GM23338 (cell line): ENCODE results near the gene SMIM41. TPM values are rescaled to one million over a fixed set of nuclear protein-coding genes. Genes with fewer than 3 reads are reported as not detected.

ENCODE experiments used
- ATAC-seq: fragments of 200-7000 bp; cut with Tn5 transposase; 3 replicates; pipeline ENCODE4 v1.9.1; 2020
- DNase-seq: peaks from one replicate; pipeline ENCODE4 v3.0.0-alpha.2; 2015; ENCODE audit warnings: low spot score
- H2AFZ ChIP-seq: fragments of 200-600 bp; sonication (generic); 2 replicates; pipeline ENCODE4 v1.8.0; 2016; ENCODE audit warnings: antibody characterized with exemption, mild to moderate bottlenecking, moderate library complexity
- H3F3A ChIP-seq: fragments of 200-600 bp; sonication (generic); replicated peaks from 2 replicates; pipeline ENCODE4 v1.8.0; 2017; ENCODE audit warnings: antibody characterized with exemption, mixed run types, low read depth
- H3K27ac ChIP-seq: fragments of 200-600 bp; sonication (generic); 2 replicates; pipeline ENCODE4 v1.6.1; 2016; ENCODE audit warnings: low read depth
- H3K27me3 ChIP-seq: fragments of 200-600 bp; sonication (generic); 2 replicates; pipeline ENCODE4 v1.8.0; 2016; ENCODE audit warnings: mild to moderate bottlenecking, mixed run types, moderate library complexity; ENCODE audit not compliant: insufficient read depth
- H3K36me3 ChIP-seq: fragments of 200-600 bp; sonication (generic); 2 replicates; pipeline ENCODE4 v1.8.0; 2016; ENCODE audit warnings: mild to moderate bottlenecking; ENCODE audit not compliant: insufficient read depth
- H3K4me1 ChIP-seq: fragments of 200-600 bp; sonication (generic); 2 replicates; pipeline ENCODE4 v1.8.0; 2016; ENCODE audit warnings: mild to moderate bottlenecking, moderate library complexity; ENCODE audit not compliant: insufficient read depth
- H3K4me2 ChIP-seq: fragments of 200-600 bp; sonication (generic); 2 replicates; pipeline ENCODE4 v1.7.1; 2017; ENCODE audit warnings: mixed run types
- H3K4me3 ChIP-seq: fragments of 200-600 bp; sonication (generic); 2 replicates; pipeline ENCODE4 v1.6.1; 2016; ENCODE audit warnings: mixed run types
- H3K79me2 ChIP-seq: fragments of 200-600 bp; sonication (generic); replicated peaks from 2 replicates; pipeline ENCODE4 v1.8.0; 2017; ENCODE audit warnings: mild to moderate bottlenecking; ENCODE audit not compliant: insufficient read depth
- H3K9me2 ChIP-seq: fragments of 200-600 bp; sonication (generic); 2 replicates; pipeline ENCODE4 v1.8.0; 2017; ENCODE audit not compliant: insufficient read depth
- H4K20me1 ChIP-seq: fragments of 200-600 bp; sonication (generic); replicated peaks from 2 replicates; pipeline ENCODE4 v1.8.0; 2017; ENCODE audit warnings: mild to moderate bottlenecking; ENCODE audit not compliant: insufficient read depth
- H3K27ac Mint-ChIP-seq: 2 replicates; pipeline ENCODE4 v1.8.0; 2020; ENCODE audit warnings: inconsistent platforms, mild to moderate bottlenecking, moderate library complexity, mixed read lengths
- H3K27me3 Mint-ChIP-seq: 3 replicates; pipeline ENCODE4 v1.8.0; 2022; ENCODE audit warnings: low read depth, mild to moderate bottlenecking, moderate library complexity, mixed read lengths, inconsistent platforms; ENCODE audit not compliant: insufficient read depth, poor library complexity
- H3K36me3 Mint-ChIP-seq: 3 replicates; pipeline ENCODE4 v1.8.0; 2021; ENCODE audit warnings: low read depth, mild to moderate bottlenecking, inconsistent platforms, moderate library complexity, mixed read lengths
- H3K4me1 Mint-ChIP-seq: 3 replicates; pipeline ENCODE4 v1.8.0; 2020; ENCODE audit warnings: mild to moderate bottlenecking, inconsistent platforms, mixed read lengths
- H3K4me3 Mint-ChIP-seq: 3 replicates; pipeline ENCODE4 v1.8.0; 2021; ENCODE audit warnings: moderate library complexity, mild to moderate bottlenecking, inconsistent platforms, mixed read lengths
- H3K9me3 Mint-ChIP-seq: 3 replicates; pipeline ENCODE4 v1.8.0; 2020; ENCODE audit warnings: moderate library complexity, mild to moderate bottlenecking, inconsistent platforms, mixed read lengths
- CREB1 ChIP-seq: fragments of 250-450 bp; sonication (Bioruptor Pico); IDR thresholded peaks from 2 replicates; pipeline ENCODE4 v1.5.0; 2020; ENCODE audit warnings: low read depth, mild to moderate bottlenecking, moderate library complexity
- CTCF ChIP-seq, 2 experiments: fragments of 200-600 bp in 1 of 2; sonication (generic) in 1 of 2; conservative IDR thresholded peaks; 2 replicates each; pipeline versions ENCODE4 v1.5.1 to v1.6.1; 2016 to 2017; ENCODE audit warnings: antibody characterized with exemption in 2 of 2, low read depth in 2 of 2, mild to moderate bottlenecking in 2 of 2, moderate library complexity in 1 of 2
- ETS1 ChIP-seq: IDR thresholded peaks from 2 replicates; pipeline ENCODE4 v1.6.1; 2016; ENCODE audit warnings: antibody characterized with exemption
- EZH2 ChIP-seq: fragments of 200-600 bp; sonication (generic); IDR thresholded peaks from one replicate; pipeline ENCODE4 v1.8.0; 2017; ENCODE audit warnings: antibody characterized with exemption, mild to moderate bottlenecking, low read depth; ENCODE audit not compliant: unreplicated experiment
- EZH2phosphoT487 ChIP-seq: fragments of 200-600 bp; sonication (generic); IDR thresholded peaks from one replicate; pipeline ENCODE4 v1.8.1; 2018; ENCODE audit warnings: antibody characterized with exemption; ENCODE audit not compliant: unreplicated experiment
- JUNB ChIP-seq: IDR thresholded peaks from one replicate; pipeline ENCODE4 v1.6.1; 2016; ENCODE audit warnings: antibody characterized with exemption; ENCODE audit not compliant: unreplicated experiment
- NANOG ChIP-seq: IDR thresholded peaks from 2 replicates; pipeline ENCODE4 v1.6.1; 2016; ENCODE audit warnings: antibody characterized with exemption, borderline replicate concordance
- POLR2AphosphoS5 ChIP-seq: IDR thresholded peaks from 2 replicates; pipeline ENCODE4 v1.6.1; 2016; ENCODE audit warnings: antibody characterized with exemption, low read depth
- REST ChIP-seq: IDR thresholded peaks from one replicate; pipeline ENCODE4 v1.6.1; 2018; ENCODE audit warnings: antibody characterized with exemption; ENCODE audit not compliant: unreplicated experiment
- ZNF462 ChIP-seq: fragments of 250-450 bp; sonication (Bioruptor Pico); IDR thresholded peaks from 2 replicates; pipeline ENCODE4 v1.5.0; 2020; ENCODE audit warnings: mild to moderate bottlenecking, moderate library complexity
- polyA plus RNA-seq: library from polyadenylated mRNA; unstranded; fragments of >200 nt; fragmentation: Nextera tagmentation; extraction: Ambion mirVana; gene quantifications from 2 replicates; pipeline ENCODE4 v1.2.1, GENCODE V29; 2016
- total RNA-seq: library from RNA; depleted of rRNA; stranded (reverse); fragments of >200 nt; shearing (Covaris generic); gene quantifications from 2 replicates; pipeline ENCODE4 v1.2.3, GENCODE V29; 2014

SMIM41 gene
- total and polyA plus RNA-seq, 2 experiments from 2014 or later = 0.66 TPM

- Histone ChIP-seq H2AFZ (no peak overlapping the region), H3K9me2 (no peaks in the 10 kb centered on the region), H3K4me1 (no peaks in the 10 kb centered on the region), H3K4me2 (no peak overlapping the region), H3K79me2 (no peaks in the 10 kb centered on the region), H3K36me3 (no peaks in the 10 kb centered on the region), H3F3A (no peaks in the 10 kb centered on the region), H3K27me3 (no peaks in the 10 kb centered on the region), H4K20me1 (no peaks in the 10 kb centered on the region), H3K27ac (no peak overlapping the region), H3K4me3 (no peak overlapping the region)
- Mint-ChIP-seq H3K4me3 (no peak overlapping the region), H3K27ac (no peak overlapping the region), H3K36me3 (no peaks in the 10 kb centered on the region; the same call in 2 of the 3 replicates), H3K27me3 (peaks cover 7% of the 10 kb centered on the region), H3K4me1 (no peaks in the 10 kb centered on the region; the same call in 1 of the 3 replicates), H3K9me3 (no peaks in the 10 kb centered on the region; the same call in 2 of the 3 replicates)
- no peak for DNase-seq
- ATAC-seq = no peak
- TF ChIP-seq REST (no peak), CTCF (conservative IDR thresholded peaks at IDR 0.05; ENCODE audit: low read depth in 2 of 2) (no peak), EZH2phosphoT487 (no peak), POLR2AphosphoS5 (no peak), CREB1 (no peak), ZNF462 (no peak), EZH2 (no peak), NANOG (no peak), JUNB (no peak), ETS1 (no peak)
Observed at GRCh38 chr12:52156311-52156710, 76.8 kb downstream of the SMIM41 start.
